ENCODE measurements around the gene CNNM3.

The CNNM3 gene

DNA sequence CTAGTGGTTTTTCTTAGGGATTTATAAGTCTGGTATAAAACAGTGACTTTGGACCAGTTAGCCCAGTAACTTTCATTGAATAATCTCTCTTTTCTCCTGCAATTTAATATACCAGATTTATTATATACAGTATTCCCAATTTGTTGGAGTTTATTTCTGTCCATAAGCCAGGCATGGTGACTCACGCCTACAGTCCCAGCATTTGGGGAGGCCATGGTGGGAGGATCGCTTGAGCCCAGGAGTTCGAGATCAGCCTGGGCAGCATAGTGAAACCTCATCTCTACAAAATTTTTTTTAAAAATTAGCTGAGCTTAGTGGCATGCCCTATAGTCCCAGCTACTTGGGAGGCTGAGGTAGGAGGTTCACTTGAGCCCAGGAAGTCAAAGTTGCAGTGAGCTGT, 28.7 kb upstream of the CNNM3 start:
- no peak overlapping the region for H3K9ac ChIP-seq (ENCODE audit: low read length)
- no peak overlapping the region for H3K4me2 ChIP-seq (ENCODE audit: low read length)
- no peaks in the 10 kb centered on the region for H3K4me1 ChIP-seq (ENCODE audit: low read length)
- no peak overlapping the region for H2AFZ ChIP-seq (ENCODE audit: low read depth, low read length)
- H3K27me3 ChIP-seq (ENCODE audit: low read depth, low read length), result no peaks in the 10 kb centered on the region
- H3K9me3 ChIP-seq (ENCODE audit: insufficient read depth, low read length), result no peaks in the 10 kb centered on the region
- TF ChIP-seq EZH2phosphoT487 (IDR thresholded peaks at IDR 0.05; ENCODE audit: low read depth), result no peak
- TF ChIP-seq, protein P1, sequence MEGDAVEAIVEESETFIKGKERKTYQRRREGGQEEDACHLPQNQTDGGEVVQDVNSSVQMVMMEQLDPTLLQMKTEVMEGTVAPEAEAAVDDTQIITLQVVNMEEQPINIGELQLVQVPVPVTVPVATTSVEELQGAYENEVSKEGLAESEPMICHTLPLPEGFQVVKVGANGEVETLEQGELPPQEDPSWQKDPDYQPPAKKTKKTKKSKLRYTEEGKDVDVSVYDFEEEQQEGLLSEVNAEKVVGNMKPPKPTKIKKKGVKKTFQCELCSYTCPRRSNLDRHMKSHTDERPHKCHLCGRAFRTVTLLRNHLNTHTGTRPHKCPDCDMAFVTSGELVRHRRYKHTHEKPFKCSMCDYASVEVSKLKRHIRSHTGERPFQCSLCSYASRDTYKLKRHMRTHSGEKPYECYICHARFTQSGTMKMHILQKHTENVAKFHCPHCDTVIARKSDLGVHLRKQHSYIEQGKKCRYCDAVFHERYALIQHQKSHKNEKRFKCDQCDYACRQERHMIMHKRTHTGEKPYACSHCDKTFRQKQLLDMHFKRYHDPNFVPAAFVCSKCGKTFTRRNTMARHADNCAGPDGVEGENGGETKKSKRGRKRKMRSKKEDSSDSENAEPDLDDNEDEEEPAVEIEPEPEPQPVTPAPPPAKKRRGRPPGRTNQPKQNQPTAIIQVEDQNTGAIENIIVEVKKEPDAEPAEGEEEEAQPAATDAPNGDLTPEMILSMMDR (IDR thresholded peaks at IDR 0.05; ENCODE audit: low read depth, low read length), result no peak
- no peaks in the 10 kb centered on the region for H4K20me1 ChIP-seq (ENCODE audit: insufficient read depth, low read length)
- no peaks in the 10 kb centered on the region for H3K36me3 ChIP-seq (replicated peaks; ENCODE audit: low read depth, low read length)
- no peaks in the 10 kb centered on the region for H3K79me2 ChIP-seq (ENCODE audit: low read length)
- no peak overlapping the region for H3K4me3 ChIP-seq (ENCODE audit: low read length)
- H3K27ac ChIP-seq (ENCODE audit: low read length), result no peak overlapping the region

DNA sequence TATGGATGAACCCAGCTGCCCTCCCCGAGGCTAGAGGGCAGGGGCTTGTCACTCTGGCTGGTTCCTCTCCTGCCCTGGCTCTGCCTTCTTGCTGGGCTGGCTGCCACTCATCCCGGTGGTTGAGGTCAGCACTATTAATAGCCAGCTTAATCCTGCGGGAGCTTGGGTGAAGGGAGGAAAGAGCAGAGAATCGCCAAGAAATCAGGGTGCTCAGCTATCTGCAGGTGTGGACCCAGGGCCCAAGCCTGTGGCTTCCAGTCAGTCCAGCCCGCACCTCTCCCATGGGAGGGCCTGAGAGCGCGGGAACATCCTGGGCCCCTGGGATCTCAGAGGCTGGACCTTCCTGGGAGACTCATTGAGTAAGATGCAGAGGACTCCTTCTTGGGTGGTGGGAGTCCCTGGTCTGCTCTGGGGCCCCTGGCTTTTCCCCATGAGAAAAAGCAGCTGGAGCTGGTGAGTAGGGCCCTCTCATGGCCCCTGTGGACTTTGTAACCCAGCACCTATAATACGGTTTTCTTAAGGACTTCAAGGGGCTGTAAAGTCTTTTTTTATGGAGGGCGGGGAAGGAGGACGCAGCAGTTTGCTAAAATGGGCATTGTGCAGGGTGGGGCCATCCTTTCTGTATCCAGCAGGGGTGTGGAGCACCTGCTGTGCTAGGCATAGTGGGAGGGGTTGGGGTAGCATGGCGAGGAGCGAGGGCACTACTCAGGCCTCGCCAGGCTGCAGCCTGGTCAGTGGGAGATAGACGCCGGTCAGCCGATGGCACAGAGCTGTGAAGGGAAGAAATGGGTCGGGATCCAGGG, 27.4 kb upstream of the CNNM3 start:
- Histone ChIP-seq H4K20me1 (ENCODE audit: insufficient read depth, low read length) (no peaks in the 10 kb centered on the region), H2AFZ (ENCODE audit: low read depth, low read length) (no peak overlapping the region), H3K27me3 (ENCODE audit: low read depth, low read length) (no peaks in the 10 kb centered on the region), H3K27ac (ENCODE audit: low read length) (no peak overlapping the region), H3K36me3 (replicated peaks; ENCODE audit: low read depth, low read length) (no peaks in the 10 kb centered on the region), H3K4me1 (ENCODE audit: low read length) (no peaks in the 10 kb centered on the region), H3K4me3 (ENCODE audit: low read length) (no peak overlapping the region), H3K79me2 (ENCODE audit: low read length) (no peaks in the 10 kb centered on the region), H3K9ac (ENCODE audit: low read length) (no peak overlapping the region), H3K4me2 (ENCODE audit: low read length) (no peak overlapping the region), H3K9me3 (ENCODE audit: insufficient read depth, low read length) (no peaks in the 10 kb centered on the region)
- TF ChIP-seq EZH2phosphoT487 (IDR thresholded peaks at IDR 0.05; ENCODE audit: low read depth), result no peak
- TF ChIP-seq, protein P1 (IDR thresholded peaks at IDR 0.05; ENCODE audit: low read depth, low read length), result no peak

DNA sequence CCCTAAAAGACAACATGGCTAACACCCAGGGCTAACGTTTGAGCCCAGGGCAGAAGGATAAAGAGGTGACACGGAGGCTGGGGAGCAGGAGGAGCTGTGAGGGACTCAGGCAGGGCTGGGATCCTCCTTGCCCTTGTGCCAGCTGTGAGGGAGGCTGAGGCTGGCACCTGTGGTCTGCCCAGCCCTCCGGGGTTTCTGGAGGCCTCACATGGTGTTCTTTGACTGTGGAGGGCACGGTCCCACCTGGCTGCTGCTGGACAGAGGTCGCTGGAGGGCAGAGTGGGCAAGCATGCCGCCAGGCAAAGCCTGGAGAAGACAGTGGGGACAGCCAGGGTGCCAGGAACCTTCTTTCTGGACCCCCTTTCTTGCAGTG, 26.8 kb upstream of the CNNM3 start:
- Histone ChIP-seq H3K79me2 (ENCODE audit: low read length) (no peaks in the 10 kb centered on the region), H3K36me3 (replicated peaks; ENCODE audit: low read depth, low read length) (no peaks in the 10 kb centered on the region), H3K27ac (ENCODE audit: low read length) (no peak overlapping the region), H3K27me3 (ENCODE audit: low read depth, low read length) (no peaks in the 10 kb centered on the region), H4K20me1 (ENCODE audit: insufficient read depth, low read length) (no peaks in the 10 kb centered on the region), H3K9me3 (ENCODE audit: insufficient read depth, low read length) (no peaks in the 10 kb centered on the region), H2AFZ (ENCODE audit: low read depth, low read length) (no peak overlapping the region), H3K4me3 (ENCODE audit: low read length) (no peak overlapping the region), H3K4me2 (ENCODE audit: low read length) (no peak overlapping the region), H3K9ac (ENCODE audit: low read length) (no peak overlapping the region), H3K4me1 (ENCODE audit: low read length) (no peaks in the 10 kb centered on the region)
- TF ChIP-seq, protein P1 (IDR thresholded peaks at IDR 0.05; ENCODE audit: low read depth, low read length), result no peak
- no peak for TF ChIP-seq EZH2phosphoT487 (IDR thresholded peaks at IDR 0.05; ENCODE audit: low read depth)

DNA sequence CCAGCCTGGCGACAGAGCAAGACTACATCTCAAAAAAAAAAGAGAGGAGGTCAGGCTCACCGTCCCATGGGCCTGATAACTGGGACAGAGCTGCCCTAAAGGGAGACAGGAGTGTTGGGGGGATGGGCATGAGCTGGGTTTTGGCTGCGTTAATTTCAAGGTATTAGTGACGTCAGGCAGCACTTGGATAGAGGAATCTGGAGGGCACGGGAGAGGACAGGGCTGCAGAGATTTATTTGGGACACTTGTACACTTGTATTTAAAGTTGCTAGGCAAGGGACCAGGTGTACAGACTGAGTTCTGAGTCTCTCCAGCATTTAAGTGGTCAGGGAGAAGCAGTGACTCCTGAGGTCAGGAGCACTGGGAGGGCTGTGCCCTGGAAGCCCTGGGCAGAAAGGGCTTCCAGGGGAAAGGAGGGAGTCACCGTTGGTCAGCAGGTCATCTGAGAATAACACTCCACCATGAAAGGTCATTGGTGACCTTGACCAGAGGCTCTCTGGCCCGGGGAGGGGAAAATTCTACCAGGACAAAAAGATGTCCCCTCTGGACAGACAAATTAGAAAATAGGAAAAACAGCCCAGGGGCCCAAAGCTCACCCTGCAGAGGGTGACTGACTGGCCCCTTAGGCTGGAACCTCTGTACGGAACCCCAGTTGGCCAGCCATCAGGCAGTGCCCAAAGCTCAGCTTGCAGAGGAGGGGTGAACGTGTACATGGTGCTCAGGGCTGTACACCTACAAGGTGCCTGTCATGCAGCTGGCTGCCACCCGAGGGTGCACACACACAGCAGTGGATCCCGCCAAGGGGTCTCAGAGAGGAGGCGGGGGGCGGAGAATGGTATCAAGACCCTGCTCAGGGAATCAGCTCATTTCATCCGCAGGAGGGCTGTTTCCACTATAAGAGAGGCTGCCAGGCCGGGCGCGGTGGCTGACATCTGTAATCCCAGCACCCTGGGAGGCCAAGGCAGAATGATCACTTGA, 23.0 kb upstream of the CNNM3 start:
- H3K27ac ChIP-seq (ENCODE audit: low read length), result no peak overlapping the region
- H3K4me2 ChIP-seq (ENCODE audit: low read length), result no peak overlapping the region
- H3K4me1 ChIP-seq (ENCODE audit: low read length), result no peaks in the 10 kb centered on the region
- H3K36me3 ChIP-seq (replicated peaks; ENCODE audit: low read depth, low read length), result no peaks in the 10 kb centered on the region
- H3K79me2 ChIP-seq (ENCODE audit: low read length), result no peaks in the 10 kb centered on the region
- no peak overlapping the region for H2AFZ ChIP-seq (ENCODE audit: low read depth, low read length)
- H3K9ac ChIP-seq (ENCODE audit: low read length), result no peak overlapping the region
- H4K20me1 ChIP-seq (ENCODE audit: insufficient read depth, low read length), result no peaks in the 10 kb centered on the region
- H3K27me3 ChIP-seq (ENCODE audit: low read depth, low read length), result no peaks in the 10 kb centered on the region
- no peak for TF ChIP-seq EZH2phosphoT487 (IDR thresholded peaks at IDR 0.05; ENCODE audit: low read depth)
- TF ChIP-seq, protein P1 (IDR thresholded peaks at IDR 0.05; ENCODE audit: low read depth, low read length), result no peak
- H3K4me3 ChIP-seq (ENCODE audit: low read length), result no peak overlapping the region
- no peaks in the 10 kb centered on the region for H3K9me3 ChIP-seq (ENCODE audit: insufficient read depth, low read length)
